Esophagus muscularis mucosa (tissue), 4 donors: ENCODE measurements around the gene PLXNA4. TPM values are rescaled to one million over a fixed set of nuclear protein-coding genes. Genes with fewer than 3 reads are reported as not detected.

Experiments
- DNase-seq: peaks from one replicate; pipeline ENCODE4 v3.0.0-alpha.2; 2017; ENCODE audit errors: extremely low spot score
- H3K27ac ChIP-seq, 4 donors: fragments of 200-600 bp; sonication (generic); replicated peaks in 1 of 4; 1 replicate in 3 of 4; 2 replicates in 1 of 4; pipeline ENCODE4 v1.5.1; 2016 to 2019; ENCODE audit warnings: mild to moderate bottlenecking in 1 of 4
- H3K27me3 ChIP-seq, 4 donors: fragments of 200-600 bp; sonication (generic); one replicate each; pipeline versions ENCODE4 v1.5.1 to v1.6.0; 2016 to 2019
- H3K36me3 ChIP-seq, 4 donors: fragments of 200-600 bp; sonication (generic); one replicate each; pipeline ENCODE4 v1.5.1; 2016 to 2019
- H3K4me1 ChIP-seq, 4 donors: fragments of 200-600 bp; sonication (generic); one replicate each; pipeline ENCODE4 v1.5.1; 2016 to 2019
- H3K4me3 ChIP-seq, 4 donors: fragments of 200-600 bp; sonication (generic); 1 replicate in 2 of 4; 2 replicates in 2 of 4; pipeline ENCODE4 v1.5.1; 2016 to 2019; ENCODE audit warnings: mild to moderate bottlenecking in 4 of 4, moderate library complexity in 1 of 4
- H3K9me3 ChIP-seq, 4 donors: fragments of 200-600 bp; sonication (generic); 1 replicate in 3 of 4; 2 replicates in 1 of 4; pipeline ENCODE4 v1.5.1; 2016 to 2019
- CTCF ChIP-seq, 3 experiments: fragments of 200-600 bp in 2 of 3; fragments of 450-650 bp in 1 of 3; sonication (generic) in 2 of 3; IDR thresholded peaks; one replicate each; pipeline ENCODE4 v1.5.1; 2017 to 2019; ENCODE audit warnings: antibody characterized with exemption in 3 of 3, mild to moderate bottlenecking in 2 of 3, moderate library complexity in 1 of 3
- EP300 ChIP-seq: sonication (generic); formaldehyde crosslinking; IDR thresholded peaks from one replicate; pipeline ENCODE4 v1.6.1; 2017; ENCODE audit warnings: antibody characterized with exemption
- POLR2A ChIP-seq: fragments of 450-650 bp; IDR thresholded peaks from one replicate; pipeline ENCODE4 v1.6.1; 2017; ENCODE audit warnings: antibody characterized with exemption, moderate library complexity, mild to moderate bottlenecking, low read depth
- POLR2AphosphoS5 ChIP-seq, 2 donors: sonication (generic); formaldehyde crosslinking; IDR thresholded peaks; one replicate each; pipeline ENCODE4 v1.6.1; 2017; ENCODE audit warnings: antibody characterized with exemption in 2 of 2
- WGBS: methylation state at CpG from one replicate; pipeline ENCODE4 v1.1.5; 2018; 5-methylcytosine and 5-hydroxymethylcytosine counted together
- intact Hi-C: fragments of 100-400 bp; cut with DNase I; formaldehyde crosslinking; loops from one replicate; pipeline ENCODE4 v1.15.1; 2023
- total RNA-seq, 4 donors: library from RNA; depleted of rRNA; stranded (reverse); fragments of >200 nt; gene quantifications; one replicate each; pipeline versions ENCODE4 v1.1.0 to v1.2.1, GENCODE V29; 2016

The PLXNA4 gene
- total RNA-seq, 4 donors from 2014 or later: 5.0 to 9.5 (median 6.6) TPM

- WGBS: 63% methylated on average over 7 of the region's 7 CpGs
- no peak for DNase-seq
These were observed 452.5 kb downstream of the PLXNA4 start for GRCh38 chr7:132123773-132124172.

GRCh38 chr7:132122901-132123300 lies 453.4 kb downstream of the PLXNA4 start:
- H3K27ac ChIP-seq: no peak overlapping the region
- no peak for DNase-seq
- no peaks in the 10 kb centered on the region for H3K27me3 ChIP-seq
- H3K9me3 ChIP-seq: no peaks in the 10 kb centered on the region
- no peaks in the 10 kb centered on the region for H3K4me1 ChIP-seq
- no peaks in the 10 kb centered on the region for H3K36me3 ChIP-seq
- TF ChIP-seq EP300 (no peak), POLR2AphosphoS5 (IDR thresholded peaks at IDR 0.05) (no peak), POLR2A (no peak), CTCF (IDR thresholded peaks at IDR 0.05) (no peak)
- no peak overlapping the region for H3K4me3 ChIP-seq
- intact Hi-C loops: no loop called here
- WGBS: 97% methylated on average over 5 of the region's 6 CpGs

More at GRCh38 chr7:132123773-132124172, 452.5 kb downstream of the PLXNA4 start:
- Histone ChIP-seq H3K27me3 (no peaks in the 10 kb centered on the region), H3K4me3 (no peak overlapping the region), H3K27ac (no peak overlapping the region), H3K9me3 (no peaks in the 10 kb centered on the region), H3K4me1 (no peaks in the 10 kb centered on the region), H3K36me3 (peaks cover 0 to under 1% (median 0%) of the 10 kb centered on the region in 4 donors)
- intact Hi-C loops: no loop called here
- TF ChIP-seq POLR2A (no peak), POLR2AphosphoS5 (IDR thresholded peaks at IDR 0.05) (no peak), CTCF (IDR thresholded peaks at IDR 0.05) (no peak), EP300 (no peak)

- Histone ChIP-seq H3K9me3 (no peaks in the 10 kb centered on the region), H3K4me3 (no peak overlapping the region), H3K4me1 (no peaks in the 10 kb centered on the region), H3K27ac (no peak overlapping the region), H3K36me3 (no peaks in the 10 kb centered on the region), H3K27me3 (no peaks in the 10 kb centered on the region)
- intact Hi-C loops: no loop called here
- DNase-seq: no peak
- 82% methylated on average over 6 of the region's 6 CpGs for WGBS
- TF ChIP-seq CTCF (IDR thresholded peaks at IDR 0.05): no peak
- TF ChIP-seq POLR2A: no peak
- no peak for TF ChIP-seq POLR2AphosphoS5 (IDR thresholded peaks at IDR 0.05)
- no peak for TF ChIP-seq EP300
These were observed 454.3 kb downstream of the PLXNA4 start for GRCh38 chr7:132121987-132122386.

GRCh38 chr7:132118641-132119040 lies 457.6 kb downstream of the PLXNA4 start:
- Histone ChIP-seq H3K9me3 (no peaks in the 10 kb centered on the region), H3K27ac (no peak overlapping the region), H3K36me3 (no peaks in the 10 kb centered on the region), H3K27me3 (no peaks in the 10 kb centered on the region), H3K4me3 (no peak overlapping the region), H3K4me1 (no peaks in the 10 kb centered on the region)
- DNase-seq: no peak
- WGBS: 92% methylated on average over 1 of the region's 1 CpG
- intact Hi-C loops: no loop called here
- TF ChIP-seq EP300 (no peak), POLR2A (no peak), POLR2AphosphoS5 (IDR thresholded peaks at IDR 0.05) (no peak), CTCF (IDR thresholded peaks at IDR 0.05) (no peak)

GRCh38 chr7:132117636-132118035 lies 458.6 kb downstream of the PLXNA4 start:
- Histone ChIP-seq H3K4me3 (no peak overlapping the region), H3K27me3 (no peaks in the 10 kb centered on the region), H3K36me3 (no peaks in the 10 kb centered on the region), H3K27ac (no peak overlapping the region), H3K4me1 (no peaks in the 10 kb centered on the region), H3K9me3 (no peaks in the 10 kb centered on the region)
- DNase-seq: no peak
- TF ChIP-seq POLR2AphosphoS5 (IDR thresholded peaks at IDR 0.05): no peak
- TF ChIP-seq EP300: no peak
- TF ChIP-seq POLR2A: no peak
- no peak for TF ChIP-seq CTCF (IDR thresholded peaks at IDR 0.05)
- intact Hi-C loops: no loop called here
- WGBS: 71% methylated on average over 6 of the region's 6 CpGs
